B cell (primary cell): Measurements from ENCODE around the gene EML3. TPM values are rescaled to one million over a fixed set of nuclear protein-coding genes. Genes with fewer than 3 reads are reported as not detected.

Experiments used
- ATAC-seq: fragments of 200-7000 bp; cut with Tn5 transposase; one replicate; pipeline ENCODE4 v1.10.0; 2021; ENCODE audit warnings: low read depth, mild to moderate bottlenecking, moderate number of reproducible peaks, moderate library complexity
- CTCF ChIA-PET: fragments of 350-600 bp; sonication (Branson Sonifier 250); formaldehyde crosslinking; loops from one replicate; lab custom pipeline; 2021; ENCODE audit warnings: antibody characterized with exemption, inconsistent platforms; lab: Charles Lee
- POLR2A ChIA-PET: fragments of 350-600 bp; sonication (Branson Sonifier 250); formaldehyde crosslinking; loops from one replicate; lab custom pipeline; 2021; ENCODE audit warnings: antibody characterized with exemption; lab: Charles Lee
- DNase-seq: peaks from one replicate; pipeline ENCODE4 v3.0.0; 2013
- H2AFZ ChIP-seq: 2 replicates; pipeline ENCODE4 v1.6.1; 2012; ENCODE audit warnings: mild to moderate bottlenecking, low read depth, low read length; ENCODE audit not compliant: insufficient read depth, poor library complexity, severe bottlenecking
- H3K27ac ChIP-seq, 2 donors: 1 replicate in 1 of 2; 2 replicates in 1 of 2; pipeline ENCODE4 v1.5.1; 2012 to 2013; ENCODE audit warnings: low read length in 2 of 2, mild to moderate bottlenecking in 2 of 2, moderate library complexity in 1 of 2
- H3K27me3 ChIP-seq, 4 experiments: fragments of 200-600 bp in 1 of 4; sonication (generic) in 1 of 4; replicated peaks in 1 of 4; 1 replicate in 2 of 4; 2 replicates in 2 of 4; pipeline versions ENCODE4 v1.6.1 to v1.7.0; 2013 to 2016; ENCODE audit warnings: low read length in 3 of 4, mild to moderate bottlenecking in 2 of 4, mixed read lengths in 1 of 4, moderate library complexity in 1 of 4; ENCODE audit not compliant: insufficient read depth in 4 of 4, control insufficient read depth in 3 of 4; ENCODE audit errors: control extremely low read depth in 1 of 4
- H3K36me3 ChIP-seq, 2 experiments: replicated peaks in 1 of 2; 1 replicate in 1 of 2; 2 replicates in 1 of 2; pipeline versions ENCODE4 v1.6.1 to v1.7.1; 2013; ENCODE audit warnings: low read length in 1 of 2; ENCODE audit not compliant: insufficient read depth in 2 of 2, control insufficient read depth in 1 of 2; ENCODE audit errors: control extremely low read depth in 1 of 2, extremely low read depth in 1 of 2
- H3K4me1 ChIP-seq, 2 donors: fragments of 200-600 bp in 1 of 2; sonication (generic) in 1 of 2; 1 replicate in 1 of 2; 2 replicates in 1 of 2; pipeline versions ENCODE4 v1.5.1 to v1.6.1; 2013 to 2017; ENCODE audit warnings: low read length in 2 of 2; ENCODE audit not compliant: control insufficient read depth in 2 of 2, insufficient read depth in 2 of 2
- H3K4me2 ChIP-seq: replicated peaks from 2 replicates; pipeline ENCODE3; 2012; ENCODE audit warnings: mild to moderate bottlenecking, low read depth, low read length; ENCODE audit not compliant: poor library complexity, severe bottlenecking
- H3K4me3 ChIP-seq, 5 experiments: fragments of 200-600 bp in 1 of 5; sonication (generic) in 1 of 5; 1 replicate in 3 of 5; 2 replicates in 2 of 5; pipeline versions ENCODE4 v1.5.1 to v1.7.0; 2011 to 2016; ENCODE audit warnings: low read length in 4 of 5, mild to moderate bottlenecking in 4 of 5, low read depth in 2 of 5, control low read depth in 1 of 5, moderate library complexity in 1 of 5; ENCODE audit not compliant: insufficient read depth in 1 of 5; ENCODE audit errors: control extremely low read depth in 1 of 5, extremely low read depth in 1 of 5
- H3K79me2 ChIP-seq: fragments of 200-600 bp; sonication (generic); one replicate; pipeline ENCODE4 v1.6.0; 2016; ENCODE audit warnings: low read length; ENCODE audit not compliant: control insufficient read depth, insufficient read depth
- H3K9ac ChIP-seq: fragments of 200-600 bp; sonication (generic); 2 replicates; pipeline ENCODE4 v1.6.1; 2017; ENCODE audit warnings: mild to moderate bottlenecking, low read length, moderate library complexity
- H3K9me3 ChIP-seq, 3 donors: one replicate each; pipeline versions ENCODE4 v1.6.1 to v1.7.1; 2013; ENCODE audit warnings: low read length in 2 of 3; ENCODE audit not compliant: control insufficient read depth in 2 of 3, insufficient read depth in 1 of 3; ENCODE audit errors: control extremely low read depth in 1 of 3
- H4K20me1 ChIP-seq: 2 replicates; pipeline ENCODE4 v1.6.0; 2012; ENCODE audit warnings: mild to moderate bottlenecking, low read length; ENCODE audit not compliant: insufficient read depth, control insufficient read depth, poor library complexity, severe bottlenecking
- H3K27ac Mint-ChIP-seq: one replicate; pipeline ENCODE4 v1.8.0; 2021; ENCODE audit warnings: mixed read lengths
- H3K27me3 Mint-ChIP-seq: one replicate; pipeline ENCODE4 v1.8.0; 2021; ENCODE audit warnings: mixed read lengths
- H3K4me1 Mint-ChIP-seq: one replicate; pipeline ENCODE4 v1.8.0; 2021; ENCODE audit warnings: mixed read lengths
- H3K4me3 Mint-ChIP-seq: one replicate; pipeline ENCODE4 v1.8.0; 2021; ENCODE audit warnings: mixed read lengths
- H3K9me3 Mint-ChIP-seq: one replicate; pipeline ENCODE4 v1.8.0; 2022; ENCODE audit warnings: mixed read lengths; ENCODE audit not compliant: insufficient read depth
- EZH2 ChIP-seq: IDR thresholded peaks from 2 replicates; pipeline ENCODE4 v1.6.1; 2012; ENCODE audit warnings: borderline replicate concordance, low read depth, mild to moderate bottlenecking, moderate library complexity, low read length; ENCODE audit not compliant: insufficient read depth, poor library complexity, severe bottlenecking
- WGBS: methylation state at CpG from one replicate; pipeline ENCODE4 v1.1.5; 2013; ENCODE audit warnings: missing lambda C conversion rate; ENCODE audit not compliant: insufficient coverage; 5-methylcytosine and 5-hydroxymethylcytosine counted together
- intact Hi-C: fragments of 100-400 bp; cut with micrococcal nuclease; formaldehyde crosslinking; loops from one replicate; pipeline ENCODE4 v1.10.0; 2022
- polyA plus RNA-seq: library from polyadenylated mRNA; depleted of rRNA; stranded (reverse); fragments of >200 nt; gene quantifications from 2 replicates; pipeline ENCODE4 v1.2.3, GENCODE V29; 2012
- total RNA-seq, 2 donors: library from RNA; stranded (reverse); fragments of 120-200 nt in 1 of 2; gene quantifications; 1 replicate in 1 of 2; 2 replicates in 1 of 2; pipeline versions ENCODE4 v1.2.3 to v1.2.4, GENCODE V29; 2013 to 2022
- TF ChIP-seq, protein P1 (sequence below): fragments of 200-600 bp; IDR thresholded peaks from one replicate; pipeline ENCODE4 v1.8.0; 2022; ENCODE audit warnings: antibody characterized with exemption, mild to moderate bottlenecking

Gene EML3
- total and polyA plus RNA-seq, 2 donors (not counting 1 experiment from before 2014, with no cell fraction given) = 127 to 128 TPM

- Mint-ChIP-seq H3K27me3 (no peaks in the 10 kb centered on the region), H3K4me1 (peaks cover 57% of the 10 kb centered on the region), H3K9me3 (no peaks in the 10 kb centered on the region), H3K4me3 (no peak overlapping the region), H3K27ac (peak overlapping the region; percentile 50)
- peaks cover 4 to 50% of the 10 kb centered on the region in 2 experiments for H3K36me3 ChIP-seq
- H3K4me3 ChIP-seq = no peak overlapping the region
- H3K4me2 ChIP-seq = no peak overlapping the region
- TF ChIP-seq, protein P1, sequence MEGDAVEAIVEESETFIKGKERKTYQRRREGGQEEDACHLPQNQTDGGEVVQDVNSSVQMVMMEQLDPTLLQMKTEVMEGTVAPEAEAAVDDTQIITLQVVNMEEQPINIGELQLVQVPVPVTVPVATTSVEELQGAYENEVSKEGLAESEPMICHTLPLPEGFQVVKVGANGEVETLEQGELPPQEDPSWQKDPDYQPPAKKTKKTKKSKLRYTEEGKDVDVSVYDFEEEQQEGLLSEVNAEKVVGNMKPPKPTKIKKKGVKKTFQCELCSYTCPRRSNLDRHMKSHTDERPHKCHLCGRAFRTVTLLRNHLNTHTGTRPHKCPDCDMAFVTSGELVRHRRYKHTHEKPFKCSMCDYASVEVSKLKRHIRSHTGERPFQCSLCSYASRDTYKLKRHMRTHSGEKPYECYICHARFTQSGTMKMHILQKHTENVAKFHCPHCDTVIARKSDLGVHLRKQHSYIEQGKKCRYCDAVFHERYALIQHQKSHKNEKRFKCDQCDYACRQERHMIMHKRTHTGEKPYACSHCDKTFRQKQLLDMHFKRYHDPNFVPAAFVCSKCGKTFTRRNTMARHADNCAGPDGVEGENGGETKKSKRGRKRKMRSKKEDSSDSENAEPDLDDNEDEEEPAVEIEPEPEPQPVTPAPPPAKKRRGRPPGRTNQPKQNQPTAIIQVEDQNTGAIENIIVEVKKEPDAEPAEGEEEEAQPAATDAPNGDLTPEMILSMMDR = no peak
- TF ChIP-seq EZH2 = no peak
- 96% methylated on average over 4 of the region's 8 CpGs for WGBS
- peaks cover 17% of the 10 kb centered on the region for H3K79me2 ChIP-seq
- H3K9ac ChIP-seq = no peak overlapping the region
- no peaks in the 10 kb centered on the region for H4K20me1 ChIP-seq
- H3K9me3 ChIP-seq = peaks cover 0 to 3% (median 0%) of the 10 kb centered on the region in 3 donors
- POLR2A ChIA-PET = no interaction called here
- intact Hi-C loops = no loop called here
- H3K27ac ChIP-seq = no peak overlapping the region
- peaks cover 37 to 49% of the 10 kb centered on the region in 2 donors for H3K4me1 ChIP-seq
- DNase-seq (no peak), ATAC-seq (no peak)
- no peaks in the 10 kb centered on the region for H3K27me3 ChIP-seq
- CTCF ChIA-PET = interaction anchor here (1.0 to 5.1 kb wide), 6 partner anchors 14 to 101 kb away, joined by 3 to 41 read pairs (median 4); partner anchors contain the start of gene EML3
- no peak overlapping the region for H2AFZ ChIP-seq
Observed at GRCh38 chr11:62595124-62595523, 17.5 kb downstream of the EML3 start.

DNA sequence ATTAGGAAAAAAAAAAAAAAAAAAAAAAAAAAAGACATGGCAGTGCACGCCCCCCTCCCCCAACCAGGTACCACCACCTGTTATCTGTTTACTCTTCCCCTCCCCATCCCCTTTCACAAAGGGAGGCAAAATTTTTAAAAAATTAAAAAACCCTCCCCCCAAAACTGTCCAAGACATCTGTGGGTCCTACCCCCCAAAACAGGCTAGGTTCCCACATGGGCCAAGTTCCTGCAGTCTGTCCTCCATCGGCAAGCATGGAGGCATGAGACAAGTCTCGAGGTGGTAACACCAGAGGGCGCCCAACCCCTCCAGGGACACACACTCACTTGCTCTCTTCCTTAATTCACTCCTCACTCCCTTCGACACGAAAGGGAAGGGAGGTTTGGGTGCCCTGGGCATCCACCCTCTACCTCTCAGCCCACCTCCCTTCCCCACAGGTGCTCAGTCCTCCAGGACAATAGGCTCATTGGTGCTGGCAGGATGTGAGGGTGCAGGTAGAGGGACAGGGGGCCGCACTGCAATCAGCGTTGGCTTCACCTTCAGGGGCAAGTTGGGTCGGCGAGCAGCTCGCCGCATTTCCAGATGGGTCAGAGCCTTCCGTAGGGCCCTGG is 19.0 kb downstream of the EML3 start:
- Histone ChIP-seq H3K4me1 (peaks cover 27 to 39% of the 10 kb centered on the region in 2 donors), H3K79me2 (peaks cover 25% of the 10 kb centered on the region), H3K27me3 (no peaks in the 10 kb centered on the region), H2AFZ (no peak overlapping the region), H3K4me2 (no peak overlapping the region), H3K4me3 (no peak overlapping the region), H4K20me1 (no peaks in the 10 kb centered on the region), H3K27ac (no peak overlapping the region), H3K9ac (no peak overlapping the region), H3K36me3 (peaks cover 4 to 52% of the 10 kb centered on the region in 2 experiments), H3K9me3 (no peaks in the 10 kb centered on the region)
- no peak for ATAC-seq
- Mint-ChIP-seq H3K9me3 (no peaks in the 10 kb centered on the region), H3K27me3 (no peaks in the 10 kb centered on the region), H3K27ac (peak overlapping the region; percentile 91), H3K4me1 (peaks cover 48% of the 10 kb centered on the region), H3K4me3 (peak overlapping the region; percentile 72)
- intact Hi-C loops = loop anchor here (5.0 kb wide), 6 partner anchors 51 to 289 kb away; partner anchors contain the start of genes BSCL2, GNG3, SLC3A2 and TAF6L
- WGBS = 59% methylated on average over 12 of the region's 13 CpGs
- TF ChIP-seq, protein P1 = peak; percentile 52
- no peak for TF ChIP-seq EZH2
- ChIA-PET POLR2A (interaction anchor here (0.6 to 3.2 kb wide), 8 partner anchors 8 to 159 kb away, joined by 3 to 63 read pairs (median 13); partner anchors contain the start of genes C11orf98, CSKMT, EEF1G and MTA2), CTCF (interaction anchor here (0.6 to 5.1 kb wide), 18 partner anchors 8 to 174 kb away, joined by 3 to 47 read pairs (median 6); partner anchors contain the start of genes B3GAT3, C11orf98, CSKMT and EEF1G)
- DNase-seq = peak; percentile 77
